Heart left ventricle (tissue), 16 donors: ENCODE results near the gene MRE11. TPM values are rescaled to one million over a fixed set of nuclear protein-coding genes. Genes with fewer than 3 reads are reported as not detected.

Experiments used
- ATAC-seq, 4 donors: fragments of 200-7000 bp; cut with Tn5 transposase; one replicate each; pipeline ENCODE4 v1.9.1; 2020 to 2022; ENCODE audit warnings: moderate library complexity in 4 of 4, mild to moderate bottlenecking in 3 of 4, moderate number of reproducible peaks in 1 of 4
- DNase-seq, 5 donors: peaks; one replicate each; pipeline ENCODE4 v3.0.0-alpha.2; 2020
- H3K27ac ChIP-seq, 12 donors: fragments of 200-600 bp; sonication (generic) in 4 of 12; one replicate each; pipeline versions ENCODE4 v1.5.0 to v1.8.0; 2016 to 2022; ENCODE audit warnings: mild to moderate bottlenecking in 2 of 12
- H3K27me3 ChIP-seq, 9 donors: fragments of 200-600 bp; sonication (generic) in 2 of 9; one replicate each; pipeline versions ENCODE4 v1.5.1 to v1.8.0; 2016 to 2022; ENCODE audit warnings: mild to moderate bottlenecking in 3 of 9
- H3K36me3 ChIP-seq, 9 donors: fragments of 200-600 bp; sonication (generic) in 2 of 9; one replicate each; pipeline versions ENCODE4 v1.5.0 to v1.8.0; 2018 to 2022; ENCODE audit warnings: mild to moderate bottlenecking in 2 of 9
- H3K4me1 ChIP-seq, 12 donors: fragments of 200-600 bp; sonication (generic) in 4 of 12; one replicate each; pipeline versions ENCODE4 v1.5.0 to v1.8.0; 2016 to 2022; ENCODE audit warnings: mild to moderate bottlenecking in 3 of 12
- H3K4me3 ChIP-seq, 12 donors: fragments of 200-600 bp; sonication (generic) in 4 of 12; one replicate each; pipeline versions ENCODE4 v1.5.0 to v1.8.0; 2017 to 2022; ENCODE audit warnings: mild to moderate bottlenecking in 9 of 12, moderate library complexity in 4 of 12
- H3K9me3 ChIP-seq, 12 donors: fragments of 200-600 bp; sonication (generic) in 4 of 12; one replicate each; pipeline versions ENCODE4 v1.5.0 to v1.8.0; 2016 to 2022; ENCODE audit warnings: mild to moderate bottlenecking in 1 of 12
- POLR2A ChIP-seq, 2 donors: fragments of 450-650 bp; IDR thresholded peaks; one replicate each; pipeline ENCODE4 v1.6.1; 2017; ENCODE audit warnings: antibody characterized with exemption in 2 of 2, mild to moderate bottlenecking in 2 of 2, moderate library complexity in 2 of 2
- WGBS, 4 donors: extraction: QIAGEN DNeasy Blood & Tissue Kit in 2 of 4; methylation state at CpG; one replicate each; pipeline versions ENCODE4 v1.1.5 to v1.1.7; 2013 to 2018; 5-methylcytosine and 5-hydroxymethylcytosine counted together
- intact Hi-C, 10 donors: fragments of 100-400 bp; cut with DNase I; formaldehyde crosslinking; loops; one replicate each; pipeline versions ENCODE4 v1.11.1 to v1.14.2; 2022
- long read RNA-seq, 3 donors: library from polyadenylated mRNA; unstranded; transcript quantifications; one replicate each; pipeline ENCODE4 v2.0.0, GENCODE V29; 2020 to 2021
- polyA plus RNA-seq, 2 donors: library from polyadenylated mRNA; stranded (reverse); fragments of 200-250 nt; gene quantifications; one replicate each; pipeline ENCODE4 v1.2.3, GENCODE V29; 2013
- total RNA-seq, 9 donors: library from RNA; depleted of rRNA in 2 of 9; stranded (reverse); fragments of >200 nt in 2 of 9; fragmentation: NEBNext Ultra II Directional in 3 of 9; extraction: Animal tissue kit (Norgen Biotek cat#: 25700) in 3 of 9; gene quantifications; one replicate each; pipeline versions ENCODE4 v1.1.0 to v1.2.4, GENCODE V29; 2016 to 2023
- TF ChIP-seq, protein P1 (sequence below), 12 donors: fragments of 200-600 bp; sonication (generic) in 4 of 12; IDR thresholded peaks; one replicate each; pipeline versions ENCODE4 v1.5.0 to v1.8.0; 2018 to 2022; ENCODE audit warnings: antibody characterized with exemption in 12 of 12, mild to moderate bottlenecking in 5 of 12
- donor health status: ischemic (EF 13 %, LVEDD 7.1; RV severe dilation, severe dysfunction).
- donor health status: healthy with polysubstance abuse.
- donor health status: DM: no; HTN: yes; CAD: no.
- donor health status: DM: no; HTN: no; CAD: no.
- donor health status: ischemic (EF 25% LVEDD 6.9; RV normal size, moderate dysfunction).
- donor health status: ischemic (EF 25% LVEDD 5.7; RV mildly dilated, moderate dysfunction).
- donor health status: healthy.
- donor health status: DM: yes; HTN: yes; CAD: no.
- donor health status: ischemic (EF 35%, LVEDD 5.7; RV mildly dilated, moderate dysfunction).
- donor health status: nonischemic (EF 11% LVEDD 7.7; RV severe dilation, severe dysfunction).
- donor health status: DM: yes; HTN: yes; CAD: no.
- donor health status: PGD.
- donor health status: ischemic (EF 29% LVEDD 5.4; RV normal size, mild dysfunction).
- donor health status: nonischemic (EF 23%, LVEDD 6.1; RV moderate dilation, normal function).

Gene MRE11
- total RNA-seq (10 to 100 TPM in 2 of 9 donors, 1 to 10 TPM in 7; 4.2 to 12.3 (median 8.4) TPM), polyA plus RNA-seq (1 to 10 TPM; 1.9 to 6.3 TPM)
- long read RNA-seq, donor 1, full-length matches to known transcripts: 3 of 8 reads
- long read RNA-seq, donor 1, partial matches to known transcripts: 0 of 8 reads
- long read RNA-seq, donor 1, other reads (novel, unspliced or antisense): 5 of 8 reads
- long read RNA-seq, donor 2, full-length matches to known transcripts: 6 of 26 reads
- long read RNA-seq, donor 2, partial matches to known transcripts: 9 of 26 reads
- long read RNA-seq, donor 2, other reads (novel, unspliced or antisense): 11 of 26 reads
- long read RNA-seq, donor 3, full-length matches to known transcripts: 6 of 19 reads
- long read RNA-seq, donor 3, partial matches to known transcripts: 3 of 19 reads
- long read RNA-seq, donor 3, other reads (novel, unspliced or antisense): 10 of 19 reads

DNA sequence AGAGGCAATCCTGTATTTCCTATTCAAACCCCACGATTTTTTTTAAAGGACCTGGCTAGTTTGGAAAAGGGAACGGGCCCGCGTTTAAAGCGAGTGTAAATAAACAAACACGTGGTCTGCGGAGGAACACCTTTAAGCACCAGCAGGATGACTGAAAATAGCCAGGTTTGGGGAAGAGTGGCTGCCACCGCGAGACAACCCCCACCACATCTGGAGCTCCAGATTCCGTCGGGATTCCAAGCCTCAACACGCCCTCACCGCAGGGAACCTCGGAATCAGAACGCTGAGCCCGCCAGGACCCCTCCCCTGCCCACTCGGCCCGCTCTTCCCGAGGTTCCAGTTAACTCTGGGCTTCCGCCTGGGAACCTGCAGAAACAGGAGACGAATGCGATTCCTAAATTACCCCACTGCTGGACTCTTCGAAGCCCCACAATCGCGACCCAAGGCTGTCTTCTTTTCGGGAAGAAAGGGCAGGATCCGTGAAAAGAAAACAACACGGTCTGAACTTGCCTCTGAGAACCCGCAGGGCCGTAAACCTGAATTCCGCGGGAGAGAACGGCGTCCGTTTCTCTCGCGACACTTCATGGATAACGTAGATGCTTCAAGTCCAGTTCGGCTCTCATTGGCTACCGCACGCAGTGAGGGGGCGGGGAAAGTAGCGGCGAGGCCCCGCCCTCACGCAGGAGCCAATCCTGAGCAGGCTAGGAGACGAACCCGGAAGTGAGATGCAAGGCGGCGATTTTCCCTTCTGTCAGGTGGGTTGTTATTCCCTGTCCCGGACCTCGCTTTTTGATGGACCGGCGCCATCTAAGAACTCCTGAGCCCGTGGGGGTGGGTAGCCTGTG, at the start of gene MRE11, which contains the start of gene ANKRD49:
TSS of gene MRE11 (minus strand) at position 564 of the 845 bp plus-strand sequence. CDS start 1,043 bp downstream, outside the sequence.
TSS of gene ANKRD49 (plus strand) at position 704 of the 845 bp plus-strand sequence. CDS start 2,710 bp downstream, outside the sequence.
- Histone ChIP-seq H3K9me3 (no peaks in the 10 kb centered on the region), H3K27ac (peak within 1 kb of the TSS in 11 of 12 donors; percentile 36 to 85 (median 78)), H3K4me1 (peaks cover 0 to 33% (median 18%) of the 10 kb centered on the region in 12 donors), H3K36me3 (peaks cover 0 to 47% (median 42%) of the 10 kb centered on the region in 9 donors), H3K4me3 (peak within 1 kb of the TSS; percentile 40 to 98 (median 85)), H3K27me3 (no peaks in the 10 kb centered on the region)
- peak; percentile 96 to 97 (median 96) for DNase-seq
- WGBS, 4 donors: 0 to 1% (median 0%) methylated on average over 44 to 55 of the region's 55 CpGs
- peak; percentile 100 for ATAC-seq
- peak in 1 of 2 donors; percentile 66 for TF ChIP-seq POLR2A (IDR thresholded peaks at IDR 0.05)
- TF ChIP-seq, protein P1, sequence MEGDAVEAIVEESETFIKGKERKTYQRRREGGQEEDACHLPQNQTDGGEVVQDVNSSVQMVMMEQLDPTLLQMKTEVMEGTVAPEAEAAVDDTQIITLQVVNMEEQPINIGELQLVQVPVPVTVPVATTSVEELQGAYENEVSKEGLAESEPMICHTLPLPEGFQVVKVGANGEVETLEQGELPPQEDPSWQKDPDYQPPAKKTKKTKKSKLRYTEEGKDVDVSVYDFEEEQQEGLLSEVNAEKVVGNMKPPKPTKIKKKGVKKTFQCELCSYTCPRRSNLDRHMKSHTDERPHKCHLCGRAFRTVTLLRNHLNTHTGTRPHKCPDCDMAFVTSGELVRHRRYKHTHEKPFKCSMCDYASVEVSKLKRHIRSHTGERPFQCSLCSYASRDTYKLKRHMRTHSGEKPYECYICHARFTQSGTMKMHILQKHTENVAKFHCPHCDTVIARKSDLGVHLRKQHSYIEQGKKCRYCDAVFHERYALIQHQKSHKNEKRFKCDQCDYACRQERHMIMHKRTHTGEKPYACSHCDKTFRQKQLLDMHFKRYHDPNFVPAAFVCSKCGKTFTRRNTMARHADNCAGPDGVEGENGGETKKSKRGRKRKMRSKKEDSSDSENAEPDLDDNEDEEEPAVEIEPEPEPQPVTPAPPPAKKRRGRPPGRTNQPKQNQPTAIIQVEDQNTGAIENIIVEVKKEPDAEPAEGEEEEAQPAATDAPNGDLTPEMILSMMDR (IDR thresholded peaks at IDR 0.05): no peak
- intact Hi-C loops: loop anchor here in 2 of 10 donors (5.0 to 10.0 kb wide), 2 partner anchors 309 to 596 kb away; no protein-coding TSS in a partner anchor

DNA sequence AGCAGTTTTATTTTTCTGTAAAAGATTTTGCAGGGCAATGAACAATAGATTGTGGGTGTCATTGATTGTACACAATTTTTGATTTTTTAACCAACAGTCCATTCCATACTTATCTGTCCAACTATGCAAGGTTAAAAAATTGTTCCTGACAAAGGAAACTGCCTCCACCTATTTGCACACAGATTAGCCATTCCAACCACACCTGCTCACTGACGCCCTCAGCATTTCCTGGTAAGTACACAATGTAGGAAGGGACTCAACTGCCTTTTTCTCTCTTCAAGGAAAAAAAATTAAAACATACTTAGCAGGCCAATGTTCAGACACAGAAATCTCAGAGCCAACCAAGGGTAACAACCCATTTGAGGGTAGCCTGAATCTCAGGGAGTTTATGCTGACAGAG, 45.8 kb upstream of the MRE11 start:
- no peak for TF ChIP-seq POLR2A (IDR thresholded peaks at IDR 0.05)
- TF ChIP-seq, protein P1 (IDR thresholded peaks at IDR 0.05): no peak
- intact Hi-C loops: no loop called here
- H3K4me1 ChIP-seq: peaks cover 0 to 27% (median 6%) of the 10 kb centered on the region in 12 donors

DNA sequence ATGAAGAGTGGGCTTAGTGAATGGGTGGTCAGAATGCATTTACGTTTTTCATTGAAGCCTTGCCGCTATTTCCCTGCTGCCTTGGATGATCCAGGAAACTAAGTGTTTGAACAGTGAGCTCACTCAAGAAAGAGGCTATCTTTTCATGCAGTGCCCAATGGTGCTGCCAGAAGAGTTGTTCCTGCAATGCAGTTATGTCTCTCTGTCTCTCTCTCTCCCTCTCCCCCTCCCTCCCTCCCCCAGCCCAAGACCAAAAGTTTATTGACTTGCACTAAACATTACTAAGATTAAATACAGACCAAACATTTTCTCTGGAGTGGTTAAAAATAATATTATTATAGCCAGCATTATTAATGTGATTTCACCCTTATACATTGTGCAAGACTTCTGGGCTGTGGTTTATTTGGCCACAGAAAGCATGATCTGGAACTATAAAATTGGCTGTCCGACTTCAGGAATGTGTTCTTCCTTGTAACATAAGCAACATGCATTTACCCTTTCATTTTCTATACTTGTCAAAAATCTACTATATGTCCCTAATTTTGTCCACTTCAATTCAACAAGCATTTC, 43.5 kb upstream of the MRE11 start:
- Histone ChIP-seq H3K27ac (no peak overlapping the region), H3K9me3 (no peaks in the 10 kb centered on the region), H3K4me3 (no peak overlapping the region), H3K36me3 (no peaks in the 10 kb centered on the region), H3K27me3 (no peaks in the 10 kb centered on the region), H3K4me1 (peaks cover 0 to 27% (median 0%) of the 10 kb centered on the region in 12 donors)
- intact Hi-C loops: no loop called here
- WGBS, 4 donors: 65 to 72% (median 70%) methylated on average over 3 of the region's 3 CpGs
- TF ChIP-seq, protein P1 (IDR thresholded peaks at IDR 0.05): no peak
- TF ChIP-seq POLR2A (IDR thresholded peaks at IDR 0.05): no peak
- DNase-seq: no peak
- no peak for ATAC-seq

More for the DNA sequence above, 45.8 kb upstream of the MRE11 start:
- ATAC-seq (no peak), DNase-seq (no peak)
- Histone ChIP-seq H3K9me3 (no peaks in the 10 kb centered on the region), H3K4me3 (no peak overlapping the region), H3K27ac (no peak overlapping the region), H3K27me3 (no peaks in the 10 kb centered on the region), H3K36me3 (no peaks in the 10 kb centered on the region)
- 63 to 82% (median 71%) methylated on average over 1 of the region's 1 CpG for WGBS, 4 donors
